NCI-H1048 (cell line): ENCODE results near the gene CCN5.
"Not testable (repeated sequence)": the region's sequence is repeated elsewhere in the genome, so short reads cannot be mapped to it uniquely, and the experiment has no call there.

Experiments used
- DNase-seq: peaks from one replicate; lab custom pipeline; 2025; lab: John Stamatoyannopoulos, UW

The CCN5 gene

GRCh38 chr20:44714701-44715498 is at the start of gene CCN5:
Gene CCN5, plus strand, starts transcription at chr20:44715369. Its CDS starts 22 bp downstream, at chr20:44715391.
- DNase-seq, result no peak

- no peak for DNase-seq
Observed at GRCh38 chr20:44666066-44666465, 49.1 kb upstream of the CCN5 start.

GRCh38 chr20:44670851-44671250 is 44.3 kb upstream of the CCN5 start:
- not testable (repeated sequence) for DNase-seq

GRCh38 chr20:44671541-44671940 is 43.6 kb upstream of the CCN5 start:
- not testable (repeated sequence) for DNase-seq

- DNase-seq, result not testable (repeated sequence)
Observed at GRCh38 chr20:44672318-44672902, 42.8 kb upstream of the CCN5 start.

- no peak for DNase-seq
Observed at GRCh38 chr20:44678242-44678641, 36.9 kb upstream of the CCN5 start.

- DNase-seq, result no peak
Observed at GRCh38 chr20:44678990-44679611, 36.1 kb upstream of the CCN5 start.

- DNase-seq, result no peak
Observed at GRCh38 chr20:44681796-44682566, 33.2 kb upstream of the CCN5 start.

- no peak for DNase-seq
Observed at GRCh38 chr20:44683263-44684046, 31.7 kb upstream of the CCN5 start.

GRCh38 chr20:44684047-44684967 is 30.9 kb upstream of the CCN5 start:
- no peak for DNase-seq

- DNase-seq, result no peak
Observed at GRCh38 chr20:44686934-44687333, 28.2 kb upstream of the CCN5 start.

- no peak for DNase-seq
Observed at GRCh38 chr20:44688053-44688625, 27.0 kb upstream of the CCN5 start.

- DNase-seq, result no peak
Observed at GRCh38 chr20:44689809-44690208, 25.4 kb upstream of the CCN5 start.

GRCh38 chr20:44690781-44691423 is 24.3 kb upstream of the CCN5 start:
- no peak for DNase-seq

GRCh38 chr20:44691424-44692423 is 23.4 kb upstream of the CCN5 start:
- DNase-seq, result no peak

GRCh38 chr20:44692932-44693480 is 22.2 kb upstream of the CCN5 start:
- DNase-seq, result no peak

GRCh38 chr20:44693627-44694026 is 21.5 kb upstream of the CCN5 start:
- DNase-seq, result no peak

GRCh38 chr20:44694159-44694558 is 21.0 kb upstream of the CCN5 start:
- no peak for DNase-seq
